Measurements from ENCODE around the gene SNIP1.

- TF ChIP-seq POLR2AphosphoS5 (IDR thresholded peaks at IDR 0.05): peak in 2 of 3 donors; percentile 9 to 37
- TF ChIP-seq, protein P1, sequence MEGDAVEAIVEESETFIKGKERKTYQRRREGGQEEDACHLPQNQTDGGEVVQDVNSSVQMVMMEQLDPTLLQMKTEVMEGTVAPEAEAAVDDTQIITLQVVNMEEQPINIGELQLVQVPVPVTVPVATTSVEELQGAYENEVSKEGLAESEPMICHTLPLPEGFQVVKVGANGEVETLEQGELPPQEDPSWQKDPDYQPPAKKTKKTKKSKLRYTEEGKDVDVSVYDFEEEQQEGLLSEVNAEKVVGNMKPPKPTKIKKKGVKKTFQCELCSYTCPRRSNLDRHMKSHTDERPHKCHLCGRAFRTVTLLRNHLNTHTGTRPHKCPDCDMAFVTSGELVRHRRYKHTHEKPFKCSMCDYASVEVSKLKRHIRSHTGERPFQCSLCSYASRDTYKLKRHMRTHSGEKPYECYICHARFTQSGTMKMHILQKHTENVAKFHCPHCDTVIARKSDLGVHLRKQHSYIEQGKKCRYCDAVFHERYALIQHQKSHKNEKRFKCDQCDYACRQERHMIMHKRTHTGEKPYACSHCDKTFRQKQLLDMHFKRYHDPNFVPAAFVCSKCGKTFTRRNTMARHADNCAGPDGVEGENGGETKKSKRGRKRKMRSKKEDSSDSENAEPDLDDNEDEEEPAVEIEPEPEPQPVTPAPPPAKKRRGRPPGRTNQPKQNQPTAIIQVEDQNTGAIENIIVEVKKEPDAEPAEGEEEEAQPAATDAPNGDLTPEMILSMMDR (IDR thresholded peaks at IDR 0.05): no peak
- no peak for TF ChIP-seq EP300 (IDR thresholded peaks at IDR 0.05)
- TF ChIP-seq POLR2A (IDR thresholded peaks at IDR 0.05): no peak
Observed at GRCh38 chr1:37575692-37576091, 21.6 kb upstream of the SNIP1 start.
